HG02973 (cell line): ENCODE data around the gene PDE4D.

Experiments used
- ATAC-seq: cut with Tn5 transposase; IDR thresholded peaks from one replicate; pipeline ENCODE4 v1.9.1; 2021; ENCODE audit warnings: moderate library complexity; ENCODE audit not compliant: unreplicated experiment

The PDE4D gene

GRCh38 chr5:59665086-59665831 is 228.3 kb downstream of the PDE4D start:
- no peak for ATAC-seq

DNA sequence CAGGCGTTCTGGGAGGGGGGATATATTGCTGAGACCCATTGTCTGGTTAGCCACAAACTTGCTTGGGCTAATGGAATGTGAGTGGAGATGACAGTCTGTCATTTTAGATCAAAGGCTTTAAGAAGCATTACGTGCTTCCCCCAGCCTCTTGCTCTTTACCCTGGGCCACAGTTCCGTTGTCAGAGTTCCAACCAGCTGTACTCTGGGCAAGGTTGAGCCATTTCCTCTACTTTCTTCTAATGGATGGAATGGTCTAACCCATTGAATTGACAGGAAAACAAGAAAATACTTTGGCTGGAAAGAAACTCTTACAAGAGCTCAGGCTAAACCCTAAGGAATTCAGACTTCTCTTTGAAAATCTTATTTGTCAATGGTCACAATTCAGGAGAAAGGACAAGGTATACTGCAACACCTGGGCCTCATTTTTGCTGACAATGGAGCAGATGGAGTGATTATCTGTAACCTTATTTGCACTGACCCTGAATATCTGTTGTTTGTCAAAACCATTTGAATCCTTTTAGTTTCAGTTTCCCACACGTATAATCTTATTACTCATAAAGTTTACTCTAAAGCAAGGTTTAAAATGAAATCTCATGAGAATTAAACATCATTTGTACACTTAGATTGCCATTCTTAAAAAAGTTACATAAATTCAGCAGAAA is 231.4 kb downstream of the PDE4D start:
- peak; percentile 43 for ATAC-seq

DNA sequence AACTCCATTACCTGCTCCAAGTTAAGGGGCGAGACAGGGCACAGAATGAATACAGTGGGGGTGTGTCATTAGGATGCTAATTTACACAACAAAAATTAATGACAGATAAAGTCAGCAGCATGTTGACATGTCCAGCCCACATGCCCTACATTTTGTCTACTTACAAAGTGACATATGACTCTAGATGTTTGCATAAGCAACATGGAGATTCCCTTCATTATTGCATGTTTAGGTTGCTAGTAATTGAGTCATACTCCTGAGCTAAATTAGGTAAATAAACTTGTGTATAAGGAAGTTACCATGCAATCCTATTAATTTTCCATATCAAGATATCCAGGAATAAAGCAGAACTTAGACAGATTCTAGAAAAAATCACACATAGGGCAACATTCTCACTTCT is 232.2 kb downstream of the PDE4D start:
- no peak for ATAC-seq

- no peak for ATAC-seq
These were observed 232.8 kb downstream of the PDE4D start for GRCh38 chr5:59660737-59661136.

GRCh38 chr5:59656351-59657254 is 236.9 kb downstream of the PDE4D start:
- no peak for ATAC-seq

DNA sequence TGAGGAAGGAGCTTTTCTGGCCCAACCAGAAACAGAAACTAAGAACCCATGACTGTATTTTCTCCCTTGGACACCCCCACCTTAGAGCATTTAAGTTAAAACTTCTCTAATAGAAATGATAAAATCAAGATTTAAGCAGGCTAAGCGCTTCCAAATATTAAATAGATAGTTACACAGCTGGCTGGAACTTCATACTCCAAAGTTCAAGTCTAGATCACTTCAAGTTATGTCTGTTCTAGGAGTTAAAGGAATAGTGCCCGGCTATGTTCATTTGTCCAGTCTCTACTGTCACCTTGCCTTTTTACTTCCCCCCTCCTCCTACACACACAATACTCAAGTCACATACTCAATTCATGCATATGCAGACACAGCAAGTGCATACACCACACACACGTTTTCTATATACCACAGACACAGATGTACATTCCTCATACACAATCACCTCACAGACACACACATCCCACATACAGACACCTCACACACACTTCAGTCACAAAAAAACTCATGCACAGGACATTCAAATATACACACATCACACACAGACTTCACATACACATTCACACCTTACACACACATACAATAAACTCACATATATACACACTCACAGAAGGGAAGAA is 237.7 kb downstream of the PDE4D start:
- ATAC-seq, result no peak

- no peak for ATAC-seq
These were observed 238.8 kb downstream of the PDE4D start for GRCh38 chr5:59654691-59655090.

DNA sequence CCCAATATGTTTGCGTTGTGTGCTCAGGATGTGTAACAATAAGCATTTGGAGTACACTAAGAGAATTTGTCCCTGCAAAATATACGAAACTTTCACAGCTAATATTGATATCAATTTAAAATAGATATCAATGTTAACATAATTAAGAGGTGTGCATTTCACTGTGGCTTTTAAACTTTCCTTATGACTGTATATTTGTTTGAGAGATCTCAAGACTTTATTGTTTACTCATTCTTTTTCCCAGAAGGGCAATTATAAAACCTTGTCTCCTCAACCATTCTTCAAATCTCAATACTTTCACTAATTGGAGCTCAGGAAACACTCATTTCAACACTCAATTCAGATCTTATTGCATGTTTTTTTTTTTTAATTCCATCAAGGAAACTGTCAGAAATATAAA is 241.1 kb downstream of the PDE4D start:
- ATAC-seq, result no peak

GRCh38 chr5:59648949-59649921 is 244.3 kb downstream of the PDE4D start:
- ATAC-seq, result no peak

- ATAC-seq, result no peak
These were observed 245.3 kb downstream of the PDE4D start for GRCh38 chr5:59648038-59648831.

DNA sequence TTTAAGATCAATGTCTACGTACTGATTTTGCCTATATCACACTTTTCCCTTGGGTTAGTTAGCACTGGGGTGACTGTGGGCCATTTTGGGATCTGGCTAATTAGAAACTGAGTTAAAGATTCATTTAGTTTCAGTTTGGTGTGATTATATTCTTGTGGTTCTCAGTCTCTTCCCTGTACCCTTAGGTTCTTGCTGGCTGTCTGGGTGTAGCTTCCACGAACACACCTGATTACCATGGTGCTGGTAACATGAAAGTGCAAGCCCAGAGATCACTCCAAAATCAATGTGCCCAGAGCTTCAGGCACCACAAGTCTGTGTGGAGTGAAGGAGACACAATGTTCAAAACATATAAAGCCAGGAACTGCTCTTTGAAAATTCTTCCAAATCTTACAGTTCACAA is 248.1 kb downstream of the PDE4D start:
- no peak for ATAC-seq

DNA sequence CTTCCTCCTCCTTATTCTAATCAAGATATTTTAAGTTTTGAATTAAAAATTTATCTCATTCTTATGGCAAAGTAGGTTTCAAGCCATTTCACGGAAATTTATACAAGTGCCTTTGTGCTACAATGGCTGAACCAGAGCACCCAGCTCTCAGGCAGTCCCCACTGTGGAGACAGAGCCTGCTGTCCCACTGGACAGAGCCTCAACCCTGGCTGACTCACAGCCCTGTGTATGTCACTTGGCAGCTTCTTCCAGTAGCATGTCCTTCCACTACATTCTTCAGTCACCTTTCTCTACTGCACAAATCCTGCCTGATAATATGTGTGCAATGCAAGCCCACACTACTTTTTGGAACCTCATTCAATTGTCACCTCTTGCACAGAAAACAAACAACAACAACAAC is 253.1 kb downstream of the PDE4D start:
- no peak for ATAC-seq

DNA sequence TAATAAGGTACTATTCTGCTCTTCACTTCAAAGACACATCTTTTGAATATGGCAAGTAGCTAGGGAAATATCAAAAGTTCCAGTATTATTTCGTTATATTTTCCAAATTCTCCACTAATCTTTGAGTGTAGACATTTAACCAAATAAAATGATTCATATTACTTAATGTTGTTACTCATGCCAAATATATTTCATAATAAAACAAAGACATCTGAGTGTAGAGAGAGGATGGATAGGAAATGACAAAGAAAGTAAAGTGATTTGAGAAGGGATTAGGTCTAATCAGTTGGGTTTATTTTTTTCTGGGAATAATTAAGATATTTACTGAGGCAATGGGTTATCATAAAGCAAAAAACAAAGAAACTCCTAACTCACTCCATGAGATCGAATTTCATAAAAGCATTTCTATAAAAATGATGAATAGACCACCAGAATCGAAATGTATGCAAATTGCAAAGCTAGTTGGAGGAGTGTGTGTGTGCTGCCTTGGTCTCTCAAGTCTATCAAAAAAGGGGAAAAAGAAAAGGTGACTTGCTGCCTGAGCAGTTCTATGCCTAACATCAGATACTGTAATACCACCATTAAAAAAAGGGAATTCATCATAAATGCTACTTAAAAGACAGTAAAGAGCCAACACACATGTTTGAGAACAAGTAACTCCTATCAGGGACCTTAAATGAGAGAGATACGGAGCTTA is 255.5 kb downstream of the PDE4D start:
- no peak for ATAC-seq

- no peak for ATAC-seq
These were observed 264.0 kb downstream of the PDE4D start for GRCh38 chr5:59629561-59629960.

- ATAC-seq, result no peak
These were observed 265.3 kb downstream of the PDE4D start for GRCh38 chr5:59628062-59628828.

- no peak for ATAC-seq
These were observed 268.6 kb downstream of the PDE4D start for GRCh38 chr5:59624898-59625297.

DNA sequence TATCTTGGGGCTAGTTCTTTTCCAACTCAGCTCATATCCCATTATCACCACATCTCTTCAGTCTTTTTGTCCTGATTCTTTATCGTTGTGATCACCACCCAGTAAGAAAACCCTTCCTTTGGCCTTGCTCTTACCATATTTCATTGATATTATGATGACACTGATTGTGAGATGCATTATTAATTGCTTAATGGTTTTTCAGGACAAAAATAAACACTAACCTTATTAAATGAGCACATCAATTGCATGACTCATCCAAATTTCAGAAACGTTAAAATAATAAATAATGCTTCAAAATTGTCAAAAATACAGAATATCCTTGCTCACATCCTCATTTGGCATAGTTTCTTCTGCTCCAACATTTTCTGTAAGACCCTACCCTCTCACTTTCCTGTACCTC is 270.7 kb downstream of the PDE4D start:
- no peak for ATAC-seq

DNA sequence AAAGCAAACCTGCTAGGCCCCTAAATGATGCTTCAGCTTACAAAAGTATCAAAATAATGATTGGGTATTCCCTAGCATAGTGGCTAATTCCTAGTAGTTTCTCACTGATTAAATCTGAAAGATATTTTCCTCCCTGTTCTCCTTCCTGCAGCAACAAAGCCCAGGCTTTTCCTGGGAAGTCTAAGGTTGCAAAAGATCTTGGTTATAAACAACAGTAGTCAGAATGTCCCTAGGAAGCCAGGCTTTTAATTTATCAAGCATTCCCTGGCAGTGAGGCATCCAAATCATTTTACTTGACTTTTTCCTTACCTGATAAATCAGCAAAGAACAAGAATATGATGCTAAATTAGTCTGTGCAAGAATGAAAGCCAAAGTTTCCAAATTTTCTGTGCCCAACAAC is 272.0 kb downstream of the PDE4D start:
- no peak for ATAC-seq
